Glutamatergic neuron (in vitro differentiated cells): ENCODE data around the gene TSSK2. TPM values are rescaled to one million over a fixed set of nuclear protein-coding genes. Genes with fewer than 3 reads are reported as not detected.
A peak's percentile ranks its signal among the peaks of the same experiment; 100 is the strongest.

ENCODE experiments used
- DNase-seq: peaks from one replicate; pipeline ENCODE4 v3.0.0; 2022
- H3K27ac Mint-ChIP-seq: one replicate; pipeline ENCODE4 v1.8.0; 2020; ENCODE audit warnings: mild to moderate bottlenecking, mixed read lengths, inconsistent platforms; ENCODE audit not compliant: unreplicated experiment
- H3K27me3 Mint-ChIP-seq: one replicate; pipeline ENCODE4 v1.8.0; 2020; ENCODE audit warnings: mild to moderate bottlenecking, moderate library complexity, mixed read lengths, inconsistent platforms; ENCODE audit not compliant: unreplicated experiment
- H3K36me3 Mint-ChIP-seq: one replicate; pipeline ENCODE4 v1.8.0; 2020; ENCODE audit warnings: mild to moderate bottlenecking, mixed read lengths, inconsistent platforms; ENCODE audit not compliant: unreplicated experiment
- H3K4me1 Mint-ChIP-seq: one replicate; pipeline ENCODE4 v1.8.0; 2020; ENCODE audit warnings: mild to moderate bottlenecking, low read depth, mixed read lengths, inconsistent platforms; ENCODE audit not compliant: unreplicated experiment
- H3K4me3 Mint-ChIP-seq: one replicate; pipeline ENCODE4 v1.8.0; 2020; ENCODE audit warnings: mild to moderate bottlenecking, mixed read lengths, inconsistent platforms; ENCODE audit not compliant: unreplicated experiment
- H3K9me3 Mint-ChIP-seq: one replicate; pipeline ENCODE4 v1.8.0; 2020; ENCODE audit warnings: mild to moderate bottlenecking, moderate library complexity, mixed read lengths, inconsistent platforms; ENCODE audit not compliant: unreplicated experiment
- CTCF ChIP-seq: fragments of 200-600 bp; sonication (generic); IDR thresholded peaks from one replicate; pipeline ENCODE4 v1.5.0; 2021; ENCODE audit not compliant: partially characterized antibody, unreplicated experiment
- total RNA-seq: library from RNA; stranded (reverse); fragmentation: NEBNext Ultra II Directional; extraction: Animal tissue kit (Norgen Biotek cat#: 25700); gene quantifications from one replicate; pipeline ENCODE4 v1.2.1, GENCODE V29; 2021; ENCODE audit not compliant: unreplicated experiment

Gene TSSK2
- total RNA-seq, 1 donor from 2014 or later = not detected

- Mint-ChIP-seq H3K27me3 (peaks cover 14% of the 10 kb centered on the region), H3K4me1 (peaks cover 5% of the 10 kb centered on the region), H3K4me3 (no peak overlapping the region), H3K9me3 (peaks cover 10% of the 10 kb centered on the region), H3K36me3 (peaks cover 5% of the 10 kb centered on the region), H3K27ac (no peak overlapping the region)
- DNase-seq = no peak
- TF ChIP-seq CTCF = no peak
These were observed 3.6 kb upstream of the TSSK2 start for GRCh38 chr22:19127329-19128008.

GRCh38 chr22:19128009-19128401 is 3.1 kb upstream of the TSSK2 start:
- no peak overlapping the region for H3K4me3 Mint-ChIP-seq
- H3K27ac Mint-ChIP-seq = no peak overlapping the region
- H3K27me3 Mint-ChIP-seq = peaks cover 11% of the 10 kb centered on the region
- peaks cover 3% of the 10 kb centered on the region for H3K4me1 Mint-ChIP-seq
- DNase-seq = no peak
- H3K36me3 Mint-ChIP-seq = peaks cover 5% of the 10 kb centered on the region
- no peak for TF ChIP-seq CTCF
- H3K9me3 Mint-ChIP-seq = peaks cover 8% of the 10 kb centered on the region

- Mint-ChIP-seq H3K27ac (no peak overlapping the region), H3K4me3 (peak overlapping the region; percentile 11), H3K27me3 (peaks cover 5% of the 10 kb centered on the region), H3K4me1 (no peaks in the 10 kb centered on the region), H3K36me3 (peaks cover 5% of the 10 kb centered on the region), H3K9me3 (peaks cover 7% of the 10 kb centered on the region)
- no peak for TF ChIP-seq CTCF
- no peak for DNase-seq
These were observed 2.0 kb upstream of the TSSK2 start for GRCh38 chr22:19128946-19129727.

- no peak for DNase-seq
- no peak for TF ChIP-seq CTCF
- H3K27me3 Mint-ChIP-seq = peaks cover 4% of the 10 kb centered on the region
- peaks cover 6% of the 10 kb centered on the region for H3K9me3 Mint-ChIP-seq
- H3K27ac Mint-ChIP-seq = no peak overlapping the region
- peaks cover 5% of the 10 kb centered on the region for H3K36me3 Mint-ChIP-seq
- H3K4me3 Mint-ChIP-seq = no peak overlapping the region
- H3K4me1 Mint-ChIP-seq = no peaks in the 10 kb centered on the region
These were observed 1.2 kb upstream of the TSSK2 start for GRCh38 chr22:19129871-19130270.

- Mint-ChIP-seq H3K36me3 (peaks cover 14% of the 10 kb centered on the region), H3K27ac (no peak overlapping the region), H3K4me1 (no peaks in the 10 kb centered on the region), H3K9me3 (peaks cover 10% of the 10 kb centered on the region), H3K27me3 (peaks cover 11% of the 10 kb centered on the region), H3K4me3 (no peak overlapping the region)
- no peak for TF ChIP-seq CTCF
- no peak for DNase-seq
These were observed 542 bp downstream of the TSSK2 start for GRCh38 chr22:19131685-19132015.
